Endothelial cell of umbilical vein (primary cell): ENCODE data around the gene ADGRG4. TPM values are rescaled to one million over a fixed set of nuclear protein-coding genes. Genes with fewer than 3 reads are reported as not detected.

Experiments
- polyA plus RNA-seq, 4 experiments: library from polyadenylated mRNA; depleted of rRNA in 3 of 4; stranded (reverse) in 3 of 4; unstranded in 1 of 4; fragments of >200 nt; gene quantifications; 2 replicates each; pipeline versions ENCODE4 v1.2.1 to v1.2.3, GENCODE V29; 2011 to 2012; ENCODE audit warnings: missing spikeins in 1 of 4
- total RNA-seq: library from RNA; stranded (reverse); gene quantifications from 2 replicates; pipeline ENCODE4 v1.2.3, GENCODE V29; 2021

ADGRG4 gene
- total and polyA plus RNA-seq, 2 donors (not counting 3 experiments of a cell fraction or from before 2014, with no cell fraction given): 0.04 to 0.08 TPM

Other genes with a start within 250 kb of the ADGRG4 start
- 59.4 and 73.2 TPM in 2 replicates for gene FHL1, start 153.4 kb upstream of the ADGRG4 start, total RNA-seq
- gene FHL1, start 153.4 kb upstream of the ADGRG4 start, polyA plus RNA-seq: 48.1 and 50.6 TPM in 2 replicates
- 20.0 and 22.8 TPM in 2 replicates for gene MAP7D3, start 49.6 kb upstream of the ADGRG4 start, total RNA-seq
- 5.6 and 6.5 TPM in 2 replicates for gene MAP7D3, start 49.6 kb upstream of the ADGRG4 start, polyA plus RNA-seq
- gene BRS3, start 187.0 kb downstream of the ADGRG4 start, total RNA-seq: not detected in 2 replicates
- gene BRS3, start 187.0 kb downstream of the ADGRG4 start, polyA plus RNA-seq: not detected in 2 replicates
- 30.4 and 31.1 TPM in 2 replicates for gene HTATSF1, start 196.6 kb downstream of the ADGRG4 start, total RNA-seq
- 0.41 and 1.0 TPM in 2 replicates for gene HTATSF1, start 196.6 kb downstream of the ADGRG4 start, polyA plus RNA-seq
- gene VGLL1, start 231.3 kb downstream of the ADGRG4 start, total RNA-seq: not detected in 2 replicates
- gene VGLL1, start 231.3 kb downstream of the ADGRG4 start, polyA plus RNA-seq: not detected in 2 replicates